HepG2 (cell line): ENCODE data around the gene JUND. TPM values are rescaled to one million over a fixed set of nuclear protein-coding genes. Genes with fewer than 3 reads are reported as not detected.

ENCODE experiments used
- ATF7 ChIP-seq, 2 experiments: fragments of 450-650 bp in 1 of 2; sonication (generic) in 1 of 2; formaldehyde crosslinking in 1 of 2; IDR thresholded peaks; 2 replicates each; pipeline versions ENCODE4 v1.4.0 to v1.6.1; 2016 to 2020; ENCODE audit warnings: antibody characterized with exemption in 1 of 2, mild to moderate bottlenecking in 1 of 2, missing genetic modification reagents in 1 of 2
- GZF1 ChIP-seq: sonication (generic); formaldehyde crosslinking; IDR thresholded peaks from 2 replicates; pipeline ENCODE4 v1.5.1; 2020; ENCODE audit warnings: mild to moderate bottlenecking, missing genetic modification reagents
- HDAC1 ChIP-seq: sonication (generic); formaldehyde crosslinking; IDR thresholded peaks from 2 replicates; pipeline ENCODE4 v1.5.1; 2020; ENCODE audit warnings: mild to moderate bottlenecking, missing genetic modification reagents
- HNF4G ChIP-seq, 2 experiments: sonication (generic) in 1 of 2; formaldehyde crosslinking in 1 of 2; IDR thresholded peaks; 2 replicates each; pipeline versions ENCODE4 v1.4.0 to v1.6.1; 2011 to 2020; ENCODE audit warnings: borderline replicate concordance in 2 of 2, low read depth in 2 of 2, mild to moderate bottlenecking in 2 of 2, low read length in 1 of 2, missing genetic modification reagents in 1 of 2, moderate library complexity in 1 of 2
- PAWR ChIP-seq: sonication (generic); formaldehyde crosslinking; IDR thresholded peaks from 2 replicates; pipeline ENCODE4 v1.4.0; 2020; ENCODE audit warnings: missing genetic modification reagents, mild to moderate bottlenecking, borderline replicate concordance
- SIN3B ChIP-seq: fragments of 150-350 bp; IDR thresholded peaks from 2 replicates; pipeline ENCODE4 v1.6.1; 2014; ENCODE audit warnings: low read length
- SP2 ChIP-seq: sonication (generic); formaldehyde crosslinking; IDR thresholded peaks from 2 replicates; pipeline ENCODE4 v1.5.1; 2020; ENCODE audit warnings: mild to moderate bottlenecking, missing genetic modification reagents
- ZBTB8A ChIP-seq: sonication (generic); formaldehyde crosslinking; IDR thresholded peaks from 2 replicates; pipeline ENCODE4 v1.4.0; 2020; ENCODE audit warnings: mild to moderate bottlenecking, low read depth, missing genetic modification reagents, borderline replicate concordance
- ZFP1 ChIP-seq: IDR thresholded peaks from 2 replicates; pipeline ENCODE4 v1.6.1; 2016
- ZNF256 ChIP-seq: sonication (generic); formaldehyde crosslinking; conservative IDR thresholded peaks from 2 replicates; pipeline ENCODE4 v1.4.0; 2020; ENCODE audit warnings: missing genetic modification reagents
- ZNF326 ChIP-seq: sonication (generic); formaldehyde crosslinking; IDR thresholded peaks from 2 replicates; pipeline ENCODE4 v1.4.0; 2020; ENCODE audit warnings: missing genetic modification reagents, borderline replicate concordance
- ZNF331 ChIP-seq: sonication (generic); formaldehyde crosslinking; IDR thresholded peaks from 2 replicates; pipeline ENCODE4 v1.4.0; 2020; ENCODE audit warnings: missing genetic modification reagents
- ZNF709 ChIP-seq: sonication (generic); formaldehyde crosslinking; IDR thresholded peaks from 2 replicates; pipeline ENCODE4 v1.5.0; 2020; ENCODE audit warnings: mild to moderate bottlenecking, missing genetic modification reagents
- polyA plus RNA-seq, 8 experiments: library from polyadenylated mRNA; depleted of rRNA in 3 of 8; stranded (reverse) in 7 of 8; unstranded in 1 of 8; fragments of >200 nt; fragmentation: Illumina TruSeq in 4 of 8; extraction: Trizol in 4 of 8; gene quantifications; 2 replicates each; pipeline versions ENCODE4 v1.2.1 to v1.2.3, GENCODE V29; 2011 to 2016; ENCODE audit warnings: low read depth in 4 of 8, missing spikeins in 1 of 8, mixed read lengths in 1 of 8; ENCODE audit not compliant: insufficient read depth in 1 of 8
- total RNA-seq, 5 experiments: library from RNA; depleted of rRNA; stranded (reverse); fragments of >200 nt; fragmentation: Illumina TruSeq; extraction: Trizol; gene quantifications; 2 replicates each; pipeline ENCODE4 v1.2.3, GENCODE V29; 2016; ENCODE audit warnings: low read depth in 1 of 5
- TF ChIP-seq, protein P1 (sequence below): IDR thresholded peaks from 2 replicates; pipeline ENCODE4 v1.6.1; 2016; ENCODE audit warnings: mild to moderate bottlenecking
- TF ChIP-seq, protein P2 (sequence below): sonication (generic); formaldehyde crosslinking; IDR thresholded peaks from 2 replicates; pipeline ENCODE4 v1.8.1; 2023; ENCODE audit warnings: missing genetic modification reagents, inconsistent platforms, borderline replicate concordance
- TF ChIP-seq, protein P3 (sequence below): sonication (generic); formaldehyde crosslinking; IDR thresholded peaks from 2 replicates; pipeline ENCODE4 v1.5.0; 2020; ENCODE audit warnings: mild to moderate bottlenecking, missing genetic modification reagents
- TF ChIP-seq, protein P4 (sequence below): IDR thresholded peaks from 2 replicates; pipeline ENCODE4 v1.6.1; 2018; ENCODE audit warnings: missing genetic modification reagents, mild to moderate bottlenecking, missing compliant biosample characterization
- TF ChIP-seq, protein P5 (sequence below): fragments of 450-650 bp; IDR thresholded peaks from 2 replicates; pipeline ENCODE4 v1.6.1; 2016

The JUND gene
- total and polyA plus RNA-seq, 2 of the 13 experiments (the other 11 are each of a cell fraction or from before 2014, with no cell fraction given), result 41.2 to 59.8 TPM

DNA sequence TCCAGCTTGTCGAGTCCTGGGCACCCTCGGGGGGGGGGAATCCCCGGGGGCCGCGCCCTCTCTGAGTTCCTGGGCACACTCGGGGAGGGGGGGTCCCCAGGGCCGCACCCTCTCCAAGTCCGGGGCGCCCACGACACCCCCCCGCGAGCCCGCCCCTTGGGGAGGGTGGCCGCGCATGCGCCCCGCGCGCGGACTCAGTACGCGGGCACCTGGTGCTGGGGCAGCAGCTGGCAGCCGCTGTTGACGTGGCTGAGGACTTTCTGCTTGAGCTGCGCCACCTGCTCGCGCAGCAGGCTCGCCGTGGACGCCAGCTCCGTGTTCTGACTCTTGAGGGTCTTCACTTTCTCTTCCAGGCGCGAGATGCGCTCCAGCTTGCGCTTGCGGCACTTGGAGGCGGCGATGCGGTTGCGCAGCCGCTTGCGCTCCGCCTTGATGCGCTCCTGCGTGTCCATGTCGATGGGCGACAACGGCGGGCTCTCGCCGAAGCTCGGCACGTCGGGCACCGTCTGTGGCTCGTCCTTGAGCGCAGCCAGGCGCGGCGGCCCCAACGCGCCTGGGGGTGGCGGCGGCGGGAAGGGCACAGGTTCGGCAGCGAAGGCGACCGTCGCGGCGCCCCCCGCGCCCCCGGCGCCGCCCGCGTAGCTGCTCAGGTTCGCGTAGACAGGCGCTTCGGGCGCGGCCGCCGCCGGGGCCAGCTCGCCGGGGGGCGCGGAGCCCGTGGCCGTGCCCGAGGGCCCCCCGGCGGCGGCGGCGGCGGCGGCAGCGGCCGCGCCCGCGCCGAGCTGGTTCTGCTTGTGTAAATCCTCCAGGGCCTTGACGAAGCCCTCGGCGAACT is 958 bp downstream of the JUND start (continued):
- TF ChIP-seq, protein P1, sequence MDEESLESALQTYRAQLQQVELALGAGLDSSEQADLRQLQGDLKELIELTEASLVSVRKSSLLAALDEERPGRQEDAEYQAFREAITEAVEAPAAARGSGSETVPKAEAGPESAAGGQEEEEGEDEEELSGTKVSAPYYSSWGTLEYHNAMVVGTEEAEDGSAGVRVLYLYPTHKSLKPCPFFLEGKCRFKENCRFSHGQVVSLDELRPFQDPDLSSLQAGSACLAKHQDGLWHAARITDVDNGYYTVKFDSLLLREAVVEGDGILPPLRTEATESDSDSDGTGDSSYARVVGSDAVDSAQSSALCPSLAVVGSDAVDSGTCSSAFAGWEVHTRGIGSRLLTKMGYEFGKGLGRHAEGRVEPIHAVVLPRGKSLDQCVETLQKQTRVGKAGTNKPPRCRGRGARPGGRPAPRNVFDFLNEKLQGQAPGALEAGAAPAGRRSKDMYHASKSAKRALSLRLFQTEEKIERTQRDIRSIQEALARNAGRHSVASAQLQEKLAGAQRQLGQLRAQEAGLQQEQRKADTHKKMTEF, result peak; percentile 67; the same call in 1 of the 2 replicates
- no peak for TF ChIP-seq ZNF256 (CRISPR knock-in tag)
- TF ChIP-seq, protein P2, sequence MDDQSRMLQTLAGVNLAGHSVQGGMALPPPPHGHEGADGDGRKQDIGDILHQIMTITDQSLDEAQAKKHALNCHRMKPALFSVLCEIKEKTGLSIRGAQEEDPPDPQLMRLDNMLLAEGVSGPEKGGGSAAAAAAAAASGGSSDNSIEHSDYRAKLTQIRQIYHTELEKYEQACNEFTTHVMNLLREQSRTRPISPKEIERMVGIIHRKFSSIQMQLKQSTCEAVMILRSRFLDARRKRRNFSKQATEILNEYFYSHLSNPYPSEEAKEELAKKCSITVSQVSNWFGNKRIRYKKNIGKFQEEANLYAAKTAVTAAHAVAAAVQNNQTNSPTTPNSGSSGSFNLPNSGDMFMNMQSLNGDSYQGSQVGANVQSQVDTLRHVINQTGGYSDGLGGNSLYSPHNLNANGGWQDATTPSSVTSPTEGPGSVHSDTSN (CRISPR knock-in tag), result peak; percentile 29; the same call in 1 of the 2 replicates
- TF ChIP-seq SP2 (CRISPR knock-in tag), result no peak
- TF ChIP-seq GZF1 (CRISPR knock-in tag), result no peak
- TF ChIP-seq HNF4G (IDR thresholded peaks at IDR 0.05; ENCODE audit: borderline replicate concordance, low read depth, low read length), result no peak
- no peak for TF ChIP-seq HNF4G (CRISPR knock-in tag; IDR thresholded peaks at IDR 0.05; ENCODE audit: borderline replicate concordance, low read depth)
- TF ChIP-seq, protein P3, sequence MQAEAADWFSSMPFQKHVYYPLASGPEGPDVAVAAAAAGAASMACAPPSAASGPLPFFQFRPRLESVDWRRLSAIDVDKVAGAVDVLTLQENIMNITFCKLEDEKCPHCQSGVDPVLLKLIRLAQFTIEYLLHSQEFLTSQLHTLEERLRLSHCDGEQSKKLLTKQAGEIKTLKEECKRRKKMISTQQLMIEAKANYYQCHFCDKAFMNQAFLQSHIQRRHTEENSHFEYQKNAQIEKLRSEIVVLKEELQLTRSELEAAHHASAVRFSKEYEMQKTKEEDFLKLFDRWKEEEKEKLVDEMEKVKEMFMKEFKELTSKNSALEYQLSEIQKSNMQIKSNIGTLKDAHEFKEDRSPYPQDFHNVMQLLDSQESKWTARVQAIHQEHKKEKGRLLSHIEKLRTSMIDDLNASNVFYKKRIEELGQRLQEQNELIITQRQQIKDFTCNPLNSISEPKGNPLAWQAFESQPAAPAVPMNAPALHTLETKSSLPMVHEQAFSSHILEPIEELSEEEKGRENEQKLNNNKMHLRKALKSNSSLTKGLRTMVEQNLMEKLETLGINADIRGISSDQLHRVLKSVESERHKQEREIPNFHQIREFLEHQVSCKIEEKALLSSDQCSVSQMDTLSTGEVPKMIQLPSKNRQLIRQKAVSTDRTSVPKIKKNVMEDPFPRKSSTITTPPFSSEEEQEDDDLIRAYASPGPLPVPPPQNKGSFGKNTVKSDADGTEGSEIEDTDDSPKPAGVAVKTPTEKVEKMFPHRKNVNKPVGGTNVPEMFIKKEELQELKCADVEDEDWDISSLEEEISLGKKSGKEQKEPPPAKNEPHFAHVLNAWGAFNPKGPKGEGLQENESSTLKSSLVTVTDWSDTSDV (CRISPR knock-in tag), result no peak
- TF ChIP-seq, protein P4, sequence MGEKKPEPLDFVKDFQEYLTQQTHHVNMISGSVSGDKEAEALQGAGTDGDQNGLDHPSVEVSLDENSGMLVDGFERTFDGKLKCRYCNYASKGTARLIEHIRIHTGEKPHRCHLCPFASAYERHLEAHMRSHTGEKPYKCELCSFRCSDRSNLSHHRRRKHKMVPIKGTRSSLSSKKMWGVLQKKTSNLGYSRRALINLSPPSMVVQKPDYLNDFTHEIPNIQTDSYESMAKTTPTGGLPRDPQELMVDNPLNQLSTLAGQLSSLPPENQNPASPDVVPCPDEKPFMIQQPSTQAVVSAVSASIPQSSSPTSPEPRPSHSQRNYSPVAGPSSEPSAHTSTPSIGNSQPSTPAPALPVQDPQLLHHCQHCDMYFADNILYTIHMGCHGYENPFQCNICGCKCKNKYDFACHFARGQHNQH (CRISPR knock-in tag), result peak; percentile 33; the same call in 1 of the 2 replicates
- 0 out of 2 replicates have a peak, but pooled peaks have one; percentile 8 for TF ChIP-seq ZNF331
- no peak; the same call in 1 of the 2 replicates for TF ChIP-seq PAWR (CRISPR knock-in tag)
- no peak for TF ChIP-seq ATF7 (IDR thresholded peaks at IDR 0.05)
- TF ChIP-seq ATF7 (CRISPR knock-in tag; IDR thresholded peaks at IDR 0.05), result no peak
- no peak for TF ChIP-seq ZNF326 (CRISPR knock-in tag)
- TF ChIP-seq ZNF709 (CRISPR knock-in tag), result peak; percentile 77; the same call in 1 of the 2 replicates
- TF ChIP-seq ZBTB8A (CRISPR knock-in tag), result no peak
- TF ChIP-seq, protein P5, sequence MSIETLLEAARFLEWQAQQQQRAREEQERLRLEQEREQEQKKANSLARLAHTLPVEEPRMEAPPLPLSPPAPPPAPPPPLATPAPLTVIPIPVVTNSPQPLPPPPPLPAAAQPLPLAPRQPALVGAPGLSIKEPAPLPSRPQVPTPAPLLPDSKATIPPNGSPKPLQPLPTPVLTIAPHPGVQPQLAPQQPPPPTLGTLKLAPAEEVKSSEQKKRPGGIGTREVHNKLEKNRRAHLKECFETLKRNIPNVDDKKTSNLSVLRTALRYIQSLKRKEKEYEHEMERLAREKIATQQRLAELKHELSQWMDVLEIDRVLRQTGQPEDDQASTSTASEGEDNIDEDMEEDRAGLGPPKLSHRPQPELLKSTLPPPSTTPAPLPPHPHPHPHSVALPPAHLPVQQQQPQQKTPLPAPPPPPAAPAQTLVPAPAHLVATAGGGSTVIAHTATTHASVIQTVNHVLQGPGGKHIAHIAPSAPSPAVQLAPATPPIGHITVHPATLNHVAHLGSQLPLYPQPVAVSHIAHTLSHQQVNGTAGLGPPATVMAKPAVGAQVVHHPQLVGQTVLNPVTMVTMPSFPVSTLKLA, result no peak
- TF ChIP-seq SIN3B, result no peak
- 0 out of 2 replicates have a peak, but pooled peaks have one; percentile 19 for TF ChIP-seq HDAC1 (CRISPR knock-in tag)
- TF ChIP-seq ZFP1 (CRISPR knock-in tag), result no peak
